KG1 (cell line): ENCODE data around the gene TYW1.
"Not testable (repeated sequence)": the region's sequence is repeated elsewhere in the genome, so short reads cannot be mapped to it uniquely, and the experiment has no call there.

Experiments
- DNase-seq: peaks from one replicate; lab custom pipeline; 2025; lab: John Stamatoyannopoulos, UW

The TYW1 gene

DNA sequence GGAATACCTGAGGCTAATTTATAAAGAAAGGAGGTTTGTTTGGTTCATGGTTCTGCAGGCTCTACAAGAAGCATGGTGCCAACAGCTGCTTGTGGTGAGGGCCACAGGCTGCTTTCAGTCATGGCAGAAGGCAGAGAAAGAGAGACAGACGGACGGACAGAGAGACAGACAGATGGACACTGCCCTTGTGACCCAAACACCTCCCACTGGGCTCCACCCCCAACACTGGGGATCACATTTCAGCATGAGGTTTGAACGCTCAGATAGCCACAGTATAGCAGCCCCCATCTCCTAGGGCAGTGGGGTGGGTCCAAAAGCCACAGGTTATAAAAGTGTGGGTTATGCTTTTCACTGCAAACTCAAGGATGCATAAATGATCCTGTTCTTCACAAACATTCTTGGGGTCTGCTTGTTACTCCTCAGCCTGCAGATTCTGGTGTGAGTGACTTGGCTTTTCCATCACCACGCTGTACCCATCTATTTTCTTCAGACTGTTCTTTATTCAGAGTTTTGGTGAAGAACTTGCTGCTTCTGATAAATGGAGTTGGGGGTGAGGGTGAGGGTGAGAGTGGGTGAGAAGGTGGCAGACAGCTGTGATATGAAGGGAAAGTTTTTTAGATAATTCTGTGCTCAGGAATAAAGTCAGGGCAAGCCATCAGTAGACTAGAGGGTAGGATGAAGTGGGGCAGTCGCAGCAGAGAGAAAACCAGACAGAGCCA is 194.5 kb downstream of the TYW1 start:
- not testable (repeated sequence) for DNase-seq

DNA sequence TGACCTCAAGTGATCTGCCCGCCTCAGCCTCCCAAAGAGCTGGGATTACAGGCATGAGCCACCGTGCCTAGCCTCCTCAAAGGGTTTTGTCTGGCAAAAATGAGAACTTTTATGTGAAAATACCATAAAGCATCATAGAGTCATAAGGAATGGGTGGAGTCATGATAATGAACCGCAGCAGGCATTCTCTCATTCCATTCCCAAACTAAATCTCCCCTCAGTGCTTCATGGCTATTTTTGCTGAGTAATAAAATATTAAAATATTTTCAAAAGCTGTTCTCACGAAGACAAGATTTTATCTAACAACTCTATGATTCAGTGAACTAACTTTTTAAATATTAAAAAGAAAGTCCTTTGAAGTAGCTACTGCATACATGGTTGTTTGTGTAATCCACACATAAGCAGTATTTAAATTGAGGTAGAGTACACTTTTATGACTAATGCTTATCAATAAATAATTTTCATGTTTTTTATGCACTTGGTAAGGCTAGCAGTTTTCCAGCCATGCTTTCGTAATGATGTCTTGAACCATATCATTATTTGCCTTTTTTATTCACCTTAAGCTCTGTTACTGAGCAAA is 195.6 kb downstream of the TYW1 start:
- DNase-seq, result not testable (repeated sequence)

DNA sequence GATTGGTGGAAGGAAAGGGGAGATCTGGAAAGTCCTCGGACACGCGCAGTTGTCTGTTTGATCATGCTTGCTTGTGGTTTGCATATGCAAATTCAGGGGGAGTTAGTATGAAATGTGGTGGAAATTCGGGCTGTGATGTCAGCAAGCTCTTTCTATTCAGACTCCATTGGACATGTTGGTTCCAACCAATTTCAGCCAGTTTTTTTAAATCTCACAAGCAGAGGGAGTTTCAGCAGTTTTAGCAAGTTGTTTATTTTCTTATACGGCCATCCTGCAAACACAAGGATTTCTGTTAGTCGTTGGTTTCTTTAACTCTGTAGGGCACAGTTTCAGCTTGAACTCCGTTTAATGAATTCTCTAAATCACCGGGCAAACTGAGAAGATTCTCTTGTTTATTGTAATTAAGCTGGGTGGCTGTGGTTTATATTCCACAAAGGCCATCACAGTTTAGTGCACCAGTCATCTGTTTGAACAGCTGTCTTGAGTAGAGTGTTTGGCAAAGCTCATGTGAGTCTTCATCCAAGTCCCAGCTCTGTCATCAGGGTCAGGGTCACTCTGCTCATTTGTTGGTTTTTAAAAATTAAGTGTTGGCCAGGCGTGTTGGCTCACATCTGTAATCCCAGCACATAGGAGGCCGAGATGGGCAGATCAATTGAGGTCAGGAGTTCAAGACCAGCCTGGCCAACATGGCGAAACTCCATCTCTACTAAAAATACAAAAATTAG is 196.4 kb downstream of the TYW1 start:
- not testable (repeated sequence) for DNase-seq

DNA sequence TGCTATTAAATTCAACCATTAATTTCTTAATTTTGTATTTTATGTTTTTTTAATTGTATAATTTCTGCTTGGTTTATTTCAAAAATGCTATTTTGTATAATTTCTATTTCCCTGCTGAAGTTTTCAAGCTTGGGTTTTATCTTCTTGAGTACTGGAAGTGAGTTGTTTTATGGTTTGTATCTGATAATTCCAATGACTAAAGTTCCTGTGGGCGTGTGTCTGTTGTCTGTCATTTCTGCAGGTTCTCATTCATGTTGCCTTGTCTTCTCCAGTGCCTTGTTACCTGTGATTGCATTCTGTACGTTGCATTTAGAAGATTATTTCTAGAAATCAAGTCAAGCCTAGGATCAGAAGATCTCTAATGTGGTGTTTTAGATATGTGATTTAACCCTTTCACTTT is 199.5 kb downstream of the TYW1 start:
- DNase-seq, result not testable (repeated sequence)

DNA sequence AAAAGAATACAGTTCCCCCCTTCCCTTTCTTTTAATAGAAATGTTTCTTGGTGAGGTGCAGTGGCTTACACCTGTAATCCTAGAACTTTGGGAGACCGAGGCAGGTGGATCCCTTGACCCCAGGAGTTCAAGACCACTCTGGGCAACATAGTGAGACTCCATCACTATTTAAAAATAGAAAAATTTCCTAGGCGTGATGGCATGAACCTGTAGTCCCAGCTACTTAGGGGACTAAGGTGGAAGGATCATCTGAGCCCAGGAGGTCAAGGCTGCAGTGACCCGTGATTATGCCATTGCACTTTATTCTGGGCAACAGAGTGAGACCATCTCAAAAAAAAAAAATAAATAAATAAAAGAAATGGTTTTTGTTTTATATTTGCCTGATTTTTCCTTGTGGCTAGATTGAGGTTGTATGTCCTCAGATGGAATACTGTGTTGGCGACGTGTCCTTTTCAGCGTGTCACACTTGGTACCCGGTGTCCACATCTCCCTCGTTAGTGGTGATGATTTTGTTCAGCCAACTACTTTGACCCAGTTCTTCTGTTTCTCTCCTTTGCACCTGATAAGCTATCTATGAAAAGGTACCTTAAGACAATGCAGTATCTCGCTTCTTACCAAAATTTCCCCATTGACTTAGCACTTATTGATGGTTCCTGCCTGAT is 202.4 kb downstream of the TYW1 start:
- not testable (repeated sequence) for DNase-seq

DNA sequence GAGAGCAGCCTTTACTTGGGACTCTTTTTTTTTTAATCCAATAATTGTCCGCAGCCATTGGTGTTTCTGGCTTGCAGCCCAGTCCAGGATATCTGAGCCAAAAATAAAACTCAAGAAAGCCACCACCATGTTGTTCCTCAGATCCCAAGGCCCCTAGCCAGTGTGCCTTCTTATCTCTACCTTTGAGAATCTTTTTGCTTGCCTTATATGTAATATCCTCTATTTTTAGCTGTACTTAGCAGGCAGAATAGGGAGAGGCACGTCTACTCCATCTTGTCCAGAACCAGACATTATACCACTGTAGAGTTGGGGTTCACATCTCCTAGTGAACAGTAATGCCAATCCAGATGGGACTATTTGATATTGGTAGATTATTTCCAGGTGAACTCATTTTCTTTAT is 209.1 kb downstream of the TYW1 start:
- not testable (repeated sequence) for DNase-seq

DNA sequence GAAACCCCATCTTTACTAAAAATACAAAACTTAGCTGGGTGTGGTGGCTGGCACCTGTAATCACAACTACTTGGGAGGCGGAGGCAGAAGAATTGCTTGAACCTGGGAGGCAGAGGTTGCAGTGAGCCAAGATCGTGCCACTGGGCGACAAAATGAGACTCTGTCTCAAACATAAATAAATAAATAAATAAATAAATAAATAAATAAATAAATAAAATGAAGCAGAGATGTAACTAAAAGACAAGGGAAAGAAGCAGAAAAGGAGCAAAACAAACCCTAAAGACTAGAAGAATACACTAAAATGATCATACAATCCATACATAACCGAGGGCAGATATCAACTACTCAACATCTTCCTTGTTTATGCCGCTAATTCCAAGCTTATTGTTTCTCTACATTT is 209.8 kb downstream of the TYW1 start:
- DNase-seq, result no peak

DNA sequence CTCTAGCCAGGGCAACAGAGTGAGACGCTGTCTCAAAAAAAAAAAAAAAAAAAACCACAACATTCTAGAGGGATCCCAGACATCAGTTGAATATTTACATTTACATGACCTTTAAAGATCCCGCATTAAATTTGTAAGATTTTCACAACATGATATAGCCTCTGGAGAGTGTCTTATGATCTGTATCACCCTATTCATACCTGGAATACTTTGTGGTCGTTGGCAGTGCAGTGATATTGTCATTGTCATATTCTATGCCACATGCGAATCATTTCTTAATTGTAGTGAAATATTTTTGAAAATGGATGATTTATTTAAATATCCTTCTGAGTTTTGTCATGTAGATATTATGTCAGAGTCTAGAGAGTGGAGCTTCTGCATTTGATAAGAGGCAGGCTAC is 212.0 kb downstream of the TYW1 start:
- DNase-seq, result not testable (repeated sequence)

DNA sequence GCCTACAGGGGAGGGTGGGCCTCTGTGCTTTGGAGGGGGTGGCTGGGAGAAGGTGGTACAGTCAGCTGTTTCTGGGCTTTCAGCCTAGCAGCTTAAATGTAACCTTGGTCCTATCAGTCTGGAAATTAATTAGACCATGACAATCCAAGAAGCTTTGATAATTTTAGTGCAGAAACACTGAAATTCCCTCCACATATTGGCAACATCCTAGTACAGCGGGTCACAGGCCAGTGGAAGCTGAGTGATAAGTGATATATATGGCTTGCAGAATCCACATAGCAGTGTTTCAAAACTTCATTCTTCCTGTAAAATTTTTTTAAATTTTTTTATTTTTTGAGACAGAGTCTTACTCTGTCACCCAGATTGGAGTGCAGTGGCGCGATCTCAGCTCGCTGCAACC is 212.6 kb downstream of the TYW1 start:
- no peak for DNase-seq

DNA sequence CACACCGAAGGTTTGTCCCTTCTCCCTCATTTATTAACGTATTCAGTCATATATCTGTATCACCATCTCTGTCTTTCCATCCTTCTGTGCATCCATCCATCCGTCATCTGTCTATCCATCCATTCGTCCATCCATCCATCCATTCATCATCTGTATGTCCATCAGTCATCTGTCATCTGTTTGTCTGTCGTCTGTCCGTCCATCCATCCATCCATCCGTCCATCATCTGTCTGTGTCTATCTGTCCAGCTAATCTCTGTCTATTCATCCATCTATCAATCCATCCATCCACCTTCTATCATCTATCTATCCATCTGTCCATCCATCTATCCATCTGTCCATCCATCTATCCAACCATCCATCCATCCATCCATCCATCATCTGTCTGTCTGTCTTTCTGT is 213.9 kb downstream of the TYW1 start:
- DNase-seq, result no peak

DNA sequence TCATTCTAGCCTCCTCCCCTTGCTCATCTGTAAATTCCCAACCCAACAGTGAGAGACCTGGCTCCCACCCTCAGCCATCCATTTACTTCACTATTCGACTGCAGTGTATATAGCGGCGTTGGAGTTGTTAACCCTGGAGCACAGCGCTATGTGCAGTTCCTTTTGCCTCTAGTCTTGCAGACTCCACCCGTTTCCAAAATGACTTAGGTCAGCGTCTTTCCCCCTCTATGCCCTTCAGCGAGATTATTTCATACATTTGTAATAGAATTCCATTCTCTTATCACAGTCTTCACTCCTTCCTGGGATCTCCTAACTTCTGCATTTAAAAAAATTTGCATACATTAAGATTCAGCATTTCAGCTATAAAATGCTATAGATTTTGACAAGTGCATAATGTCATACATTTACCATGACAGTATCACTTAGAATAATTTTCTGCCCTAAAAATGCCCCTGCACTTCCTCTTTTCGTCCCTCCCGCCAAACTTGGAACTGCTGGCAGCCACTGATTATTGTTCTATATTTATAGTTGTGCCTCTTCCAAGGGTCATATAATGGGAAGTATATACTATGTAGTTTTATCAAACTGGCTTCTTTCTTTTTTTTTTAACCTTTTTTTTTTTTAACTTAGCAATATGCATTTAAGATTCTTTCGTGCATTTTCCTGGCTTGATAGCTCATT is 215.2 kb downstream of the TYW1 start:
- not testable (repeated sequence) for DNase-seq

DNA sequence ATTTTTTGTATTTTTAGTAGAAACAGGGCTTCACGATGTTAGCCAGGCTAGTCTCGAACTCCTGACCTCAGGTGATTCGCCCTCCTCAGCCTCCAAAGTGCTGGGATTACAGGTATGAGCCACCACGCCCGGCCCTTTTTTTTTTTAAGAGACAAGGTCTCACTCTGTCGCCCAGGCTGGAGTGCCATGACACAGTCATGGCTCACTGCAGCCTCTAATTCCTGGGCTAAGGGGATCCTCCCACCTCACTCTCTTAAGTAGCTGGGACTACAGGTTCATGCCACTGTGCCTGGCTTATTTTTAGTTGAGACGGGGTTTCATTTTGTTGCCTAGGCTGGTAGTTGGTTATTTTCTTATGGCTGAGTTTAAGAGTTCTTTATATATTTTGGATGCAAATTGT is 216.4 kb downstream of the TYW1 start:
- DNase-seq, result not testable (repeated sequence)

DNA sequence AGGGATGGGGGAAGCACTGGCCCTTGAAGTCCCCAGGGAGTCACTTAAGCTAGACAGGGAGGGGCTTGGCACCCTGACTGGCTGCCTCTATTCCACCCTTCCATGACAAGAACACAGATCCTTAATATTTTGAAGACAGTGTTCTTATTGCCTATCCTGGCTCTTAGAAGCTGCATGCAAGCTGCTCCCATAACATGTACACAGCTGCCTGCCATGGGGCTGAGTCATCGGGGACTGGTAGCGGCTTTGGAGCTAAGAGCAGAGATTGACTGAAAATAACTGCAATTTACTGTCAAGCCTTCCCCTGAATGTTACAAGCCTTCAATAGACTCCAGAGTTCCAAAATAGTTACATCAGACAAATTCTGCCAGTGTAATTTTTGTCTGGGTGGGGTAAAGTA is 226.9 kb downstream of the TYW1 start:
- DNase-seq, result not testable (repeated sequence)

DNA sequence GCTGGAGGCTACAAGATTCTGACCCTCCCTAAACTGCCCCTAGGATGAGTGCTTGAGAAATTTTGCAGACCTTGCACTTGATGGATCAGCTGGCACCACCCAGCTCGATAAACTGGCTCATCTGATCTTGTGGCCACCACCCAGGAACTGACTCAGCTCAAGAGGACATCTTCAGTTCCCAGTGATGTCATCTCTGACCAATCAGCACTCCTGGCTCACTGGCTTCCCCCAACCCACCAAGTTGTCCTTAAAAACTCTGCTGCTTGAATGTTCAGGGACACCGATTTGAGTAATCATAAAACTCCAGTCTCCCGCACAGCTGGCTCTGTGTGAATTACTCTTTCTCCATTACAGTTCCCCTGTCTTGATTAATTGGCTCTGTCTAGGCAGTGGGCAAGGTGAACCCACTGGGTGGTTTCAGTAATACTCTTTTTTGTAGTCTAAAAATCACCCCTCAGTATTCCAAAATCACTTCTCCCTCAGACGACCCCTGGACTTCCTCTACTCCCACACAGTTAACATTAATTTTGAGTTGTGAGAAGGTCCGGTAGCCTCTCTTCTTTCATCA is 229.8 kb downstream of the TYW1 start:
- DNase-seq, result not testable (repeated sequence)

DNA sequence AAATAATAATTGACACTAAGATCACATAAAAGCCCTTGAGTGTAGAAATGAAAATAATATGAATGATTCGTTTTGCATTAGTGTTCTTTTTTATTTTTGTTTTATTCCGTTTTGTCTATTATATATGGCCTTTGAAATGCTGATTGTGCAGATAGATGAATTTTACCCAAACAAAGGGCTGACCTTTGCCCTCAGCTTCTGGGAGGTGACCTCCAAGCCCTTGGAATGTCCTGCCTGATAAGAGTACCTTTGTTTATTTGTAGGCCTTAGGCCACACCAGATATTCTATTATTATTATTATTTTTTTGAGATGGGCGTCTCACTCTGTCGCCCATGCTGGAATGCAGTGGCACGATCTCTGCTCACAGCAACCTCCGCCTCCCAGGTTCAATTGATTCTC is 230.3 kb downstream of the TYW1 start:
- not testable (repeated sequence) for DNase-seq

DNA sequence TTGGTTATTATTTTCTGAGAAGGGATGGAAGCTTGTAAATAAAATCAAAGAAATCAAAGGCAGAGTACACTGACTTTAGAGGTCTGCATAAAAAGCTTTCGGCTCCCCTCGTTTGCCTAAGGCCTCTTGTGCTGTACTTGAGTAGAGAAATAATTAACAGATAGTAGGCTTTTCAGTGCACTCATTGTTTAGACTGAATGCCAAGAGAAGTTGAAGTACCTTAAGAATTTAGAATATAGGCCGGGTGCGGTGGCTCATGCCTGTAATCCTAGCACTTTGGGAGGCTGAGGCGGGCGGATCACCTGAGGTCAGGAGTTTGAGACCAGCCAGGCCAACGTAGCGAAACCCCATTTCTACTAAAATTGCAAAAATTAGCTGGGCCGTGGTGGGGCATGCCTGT is 232.4 kb downstream of the TYW1 start:
- DNase-seq, result not testable (repeated sequence)

DNA sequence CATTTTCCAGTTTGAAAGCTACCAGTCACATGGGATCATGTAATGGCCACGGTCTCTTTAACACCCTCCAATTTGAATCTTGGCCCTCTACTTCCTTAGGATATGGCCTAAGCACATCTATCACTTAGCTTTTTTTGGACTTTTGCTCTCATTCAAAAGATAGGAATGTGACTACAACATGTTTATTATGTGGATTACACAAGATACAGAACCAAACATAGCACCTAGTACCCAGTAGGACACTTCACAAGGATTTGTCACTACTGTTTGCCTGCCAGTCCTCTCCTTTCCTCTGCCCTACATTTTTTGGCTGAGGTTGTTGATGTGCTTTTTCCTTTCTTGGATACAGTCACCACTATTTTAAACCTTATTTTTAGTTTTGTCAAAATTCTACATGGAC is 233.4 kb downstream of the TYW1 start:
- not testable (repeated sequence) for DNase-seq

DNA sequence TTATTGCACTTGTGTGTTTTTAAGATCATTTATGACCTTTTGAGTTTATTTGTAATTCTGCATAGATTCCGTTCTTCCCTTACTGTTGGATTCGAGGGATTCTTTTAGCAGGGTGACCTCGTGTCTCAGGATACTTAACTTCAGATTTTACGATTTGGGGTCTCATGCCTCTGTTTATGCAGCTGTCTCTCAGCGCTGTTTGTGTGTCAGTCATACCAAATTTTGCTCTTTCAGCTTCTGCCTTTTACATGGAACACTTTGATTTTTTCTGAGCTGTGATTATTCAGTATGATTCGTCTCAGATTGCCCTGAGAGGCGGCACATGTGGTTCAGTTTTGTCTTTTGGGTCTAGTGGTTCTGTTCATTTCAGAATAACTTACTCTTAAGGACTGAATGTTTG is 236.9 kb downstream of the TYW1 start:
- DNase-seq, result not testable (repeated sequence)

DNA sequence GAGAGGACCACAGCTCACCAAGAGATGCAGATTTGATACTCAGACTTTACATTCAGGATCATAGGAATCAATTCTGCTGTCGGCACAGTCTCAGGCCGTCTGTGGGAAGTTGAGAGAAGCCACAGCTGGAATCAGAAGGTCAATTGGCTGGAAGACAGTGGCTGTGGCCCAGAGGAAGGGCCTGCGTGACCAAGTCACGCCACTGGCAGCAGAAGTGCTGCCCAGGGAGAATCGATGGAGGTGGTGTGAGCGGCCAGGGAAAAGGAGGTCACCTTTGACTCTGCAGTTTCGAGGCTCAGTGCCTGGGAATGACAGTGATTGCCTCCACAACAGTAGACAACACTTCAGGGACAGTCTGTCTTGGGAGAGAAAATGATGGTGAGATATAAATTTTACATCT is 239.6 kb downstream of the TYW1 start:
- DNase-seq, result not testable (repeated sequence)

DNA sequence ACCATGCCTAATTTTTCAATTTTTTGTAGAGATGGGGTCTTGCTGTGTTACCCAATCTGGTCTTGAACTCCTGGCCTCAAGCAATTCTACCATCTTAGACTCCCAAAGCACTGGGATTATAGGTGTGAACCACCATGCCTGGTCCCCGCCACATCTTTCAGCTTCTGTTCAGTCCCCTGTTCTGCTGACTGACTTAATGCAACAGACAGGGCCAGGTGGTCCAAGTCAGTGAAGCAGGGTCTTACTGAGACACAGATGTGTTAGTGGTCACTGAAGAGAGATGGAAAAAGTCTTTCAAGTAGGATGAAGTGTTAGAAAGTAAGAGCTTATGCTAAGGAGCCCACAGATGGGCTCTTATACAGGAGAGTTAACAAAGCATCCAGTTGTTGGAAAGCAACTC is 246.2 kb downstream of the TYW1 start:
- DNase-seq, result not testable (repeated sequence)

DNA sequence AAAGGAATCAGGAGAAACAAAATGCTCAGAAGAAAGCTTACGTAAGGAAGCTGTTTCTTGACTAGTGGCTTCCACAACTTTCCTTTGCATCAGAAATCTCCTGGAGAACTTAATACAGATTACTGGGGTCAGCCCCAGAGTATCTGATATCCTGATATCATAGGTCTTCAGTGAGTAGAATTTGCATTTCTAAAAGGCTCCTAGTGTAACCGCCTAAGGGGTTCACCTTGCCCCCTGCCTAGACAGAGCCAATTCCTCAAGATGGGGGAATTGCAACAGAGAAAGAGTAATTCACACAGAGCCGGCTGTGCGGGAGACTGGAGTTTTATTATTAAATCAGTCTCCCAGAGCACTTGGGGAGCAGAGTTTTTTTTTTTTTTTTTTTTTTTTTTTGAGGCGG is 251.7 kb downstream of the TYW1 start:
- not testable (repeated sequence) for DNase-seq
